ENCODE data around the gene EGR4.

Gene EGR4

DNA sequence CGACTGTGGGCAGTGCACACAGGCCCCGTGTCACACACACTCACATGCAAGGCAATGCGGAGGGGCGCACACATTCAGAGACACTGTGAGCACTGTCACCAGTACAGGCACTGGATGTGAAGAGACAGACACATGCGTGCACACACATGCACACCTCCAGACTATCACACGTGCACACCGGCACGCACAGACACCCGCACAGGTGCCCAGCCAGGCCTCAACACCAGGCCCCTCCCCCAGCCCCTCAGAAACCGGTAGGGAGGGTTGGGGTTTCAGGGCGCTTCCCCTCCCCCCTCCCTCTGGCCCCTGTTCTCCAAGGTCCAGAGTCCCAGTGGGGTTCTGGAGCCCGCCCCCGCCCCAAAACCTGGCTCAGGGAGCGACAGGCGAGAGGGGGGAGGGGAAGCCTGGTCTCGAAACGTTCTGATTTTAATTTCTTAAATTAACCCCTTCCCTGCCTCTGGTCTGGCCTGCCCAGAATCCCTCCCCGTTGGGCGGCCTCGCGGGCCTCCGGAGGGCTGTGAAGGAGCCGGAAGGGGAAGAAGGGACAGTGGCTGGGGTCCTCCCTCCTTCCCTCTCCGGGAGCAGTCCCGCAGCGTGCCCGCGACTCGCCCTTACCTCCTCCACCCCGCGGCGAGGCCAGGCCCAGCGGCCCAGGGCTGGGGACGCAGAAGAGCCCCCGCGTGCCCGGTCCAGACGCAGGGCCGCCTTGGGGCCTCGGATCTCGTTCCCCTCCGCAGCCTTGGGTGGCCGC lies 9.6 kb downstream of the EGR4 start:
- TF ChIP-seq, protein P1, sequence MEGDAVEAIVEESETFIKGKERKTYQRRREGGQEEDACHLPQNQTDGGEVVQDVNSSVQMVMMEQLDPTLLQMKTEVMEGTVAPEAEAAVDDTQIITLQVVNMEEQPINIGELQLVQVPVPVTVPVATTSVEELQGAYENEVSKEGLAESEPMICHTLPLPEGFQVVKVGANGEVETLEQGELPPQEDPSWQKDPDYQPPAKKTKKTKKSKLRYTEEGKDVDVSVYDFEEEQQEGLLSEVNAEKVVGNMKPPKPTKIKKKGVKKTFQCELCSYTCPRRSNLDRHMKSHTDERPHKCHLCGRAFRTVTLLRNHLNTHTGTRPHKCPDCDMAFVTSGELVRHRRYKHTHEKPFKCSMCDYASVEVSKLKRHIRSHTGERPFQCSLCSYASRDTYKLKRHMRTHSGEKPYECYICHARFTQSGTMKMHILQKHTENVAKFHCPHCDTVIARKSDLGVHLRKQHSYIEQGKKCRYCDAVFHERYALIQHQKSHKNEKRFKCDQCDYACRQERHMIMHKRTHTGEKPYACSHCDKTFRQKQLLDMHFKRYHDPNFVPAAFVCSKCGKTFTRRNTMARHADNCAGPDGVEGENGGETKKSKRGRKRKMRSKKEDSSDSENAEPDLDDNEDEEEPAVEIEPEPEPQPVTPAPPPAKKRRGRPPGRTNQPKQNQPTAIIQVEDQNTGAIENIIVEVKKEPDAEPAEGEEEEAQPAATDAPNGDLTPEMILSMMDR (IDR thresholded peaks at IDR 0.05; ENCODE audit: low read depth, low read length, missing control alignments) = no peak
- no peak for DNase-seq (ENCODE audit: low read depth)
- peak overlapping the region; percentile 83 for H3K4me3 ChIP-seq (ENCODE audit: low read depth, low read length)

DNA sequence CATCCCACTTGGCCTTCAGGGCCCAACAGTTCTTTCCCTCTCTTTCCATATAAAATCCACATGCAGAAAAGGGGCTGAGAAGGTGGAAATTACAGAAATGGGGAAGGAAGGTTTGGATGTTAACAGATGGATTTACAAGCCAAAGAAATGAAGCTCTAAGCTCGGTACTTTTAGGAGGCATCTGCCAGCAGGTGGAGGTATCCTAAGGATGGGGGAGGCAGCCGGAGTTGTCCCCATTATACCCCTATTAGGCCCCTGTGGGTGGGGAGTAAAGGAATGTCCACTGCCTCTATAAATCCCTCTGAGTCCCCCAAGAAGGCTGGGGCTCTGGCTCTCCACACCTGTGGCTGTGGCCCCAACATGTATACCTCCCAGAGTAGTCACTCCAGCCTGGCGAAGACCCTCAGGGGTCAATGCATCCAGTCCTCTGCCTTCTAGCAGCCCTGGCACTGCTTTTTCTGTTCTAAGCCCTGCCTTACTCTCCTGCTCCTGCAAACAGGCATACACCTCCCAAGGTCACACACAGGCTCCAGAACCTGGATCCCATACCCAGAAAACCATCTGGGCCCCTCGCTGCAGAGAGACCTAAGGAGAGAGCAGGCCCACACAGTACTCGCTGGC lies 10.3 kb downstream of the EGR4 start:
- TF ChIP-seq, protein P1 (IDR thresholded peaks at IDR 0.05; ENCODE audit: low read depth, low read length, missing control alignments) = peak; percentile 16
- peak overlapping the region; percentile 83 for H3K4me3 ChIP-seq (ENCODE audit: low read depth, low read length)
- no peak for DNase-seq (ENCODE audit: low read depth)

DNA sequence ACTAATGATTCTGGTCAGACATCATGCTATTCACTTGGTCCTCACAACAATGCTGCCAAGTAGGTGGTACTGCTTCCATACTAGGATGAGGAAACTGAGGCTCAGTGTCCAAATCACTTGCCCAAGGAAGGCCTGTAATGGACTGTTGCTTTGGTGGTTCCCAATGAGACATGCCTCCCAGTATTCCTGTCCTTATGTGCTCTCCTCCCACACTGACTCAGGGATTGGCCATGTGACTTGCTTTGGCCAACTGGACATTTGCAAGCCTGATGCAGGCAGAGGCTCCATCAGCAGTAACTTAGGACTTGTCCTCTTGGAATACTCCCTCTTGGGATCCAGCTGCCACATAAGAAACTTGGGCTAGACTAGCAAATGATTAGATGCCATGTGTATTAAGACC lies 12.1 kb downstream of the EGR4 start:
- DNase-seq (ENCODE audit: low read depth) = no peak
- TF ChIP-seq, protein P1 (IDR thresholded peaks at IDR 0.05; ENCODE audit: low read depth, low read length, missing control alignments) = no peak
- H3K4me3 ChIP-seq (ENCODE audit: low read depth, low read length) = no peak overlapping the region

DNA sequence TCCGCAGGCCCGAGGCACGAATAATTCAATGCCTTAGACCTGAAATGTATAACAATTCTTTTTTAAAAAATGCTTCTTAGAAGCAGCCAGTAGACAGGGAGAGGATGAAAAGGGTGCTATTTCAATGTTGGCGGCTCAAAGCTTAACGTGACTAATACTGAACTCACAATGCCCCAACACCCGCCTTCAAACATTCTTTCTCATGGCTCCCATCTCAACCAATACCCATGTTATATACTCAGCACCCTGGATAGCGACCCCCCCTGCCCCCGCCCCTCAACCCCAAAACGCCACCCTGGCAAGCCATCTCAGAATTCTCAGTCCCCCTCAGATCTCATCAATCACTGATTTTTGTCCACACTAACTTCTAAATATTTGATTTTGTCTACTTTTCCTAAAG lies 13.5 kb downstream of the EGR4 start:
- DNase-seq (ENCODE audit: low read depth) = no peak
- H3K4me3 ChIP-seq (ENCODE audit: low read depth, low read length) = no peak overlapping the region
- TF ChIP-seq, protein P1 (IDR thresholded peaks at IDR 0.05; ENCODE audit: low read depth, low read length, missing control alignments) = no peak

DNA sequence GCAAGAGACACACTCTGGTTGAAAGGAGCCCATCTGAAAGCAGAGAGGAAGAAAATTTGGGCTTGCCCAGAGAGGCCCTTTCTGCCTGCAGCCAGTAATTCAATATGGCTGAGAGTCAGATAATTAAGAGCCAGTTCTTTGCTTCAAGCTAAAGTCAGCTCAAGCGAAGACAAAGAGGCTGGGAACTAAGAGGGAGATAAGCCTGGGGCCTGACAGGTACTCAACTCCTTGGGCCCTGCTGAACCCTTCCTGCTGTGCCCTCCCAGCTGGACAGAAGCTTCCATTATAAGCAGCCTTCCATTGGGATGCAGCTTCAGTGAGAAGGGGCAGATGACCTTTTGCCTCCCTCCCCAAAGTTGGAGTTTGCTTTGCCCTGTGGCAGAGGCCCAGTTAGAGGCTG lies 21.1 kb downstream of the EGR4 start:
- H3K4me3 ChIP-seq (ENCODE audit: low read depth, low read length) = no peak overlapping the region
- TF ChIP-seq, protein P1 (IDR thresholded peaks at IDR 0.05; ENCODE audit: low read depth, low read length, missing control alignments) = no peak
- DNase-seq (ENCODE audit: low read depth) = no peak

DNA sequence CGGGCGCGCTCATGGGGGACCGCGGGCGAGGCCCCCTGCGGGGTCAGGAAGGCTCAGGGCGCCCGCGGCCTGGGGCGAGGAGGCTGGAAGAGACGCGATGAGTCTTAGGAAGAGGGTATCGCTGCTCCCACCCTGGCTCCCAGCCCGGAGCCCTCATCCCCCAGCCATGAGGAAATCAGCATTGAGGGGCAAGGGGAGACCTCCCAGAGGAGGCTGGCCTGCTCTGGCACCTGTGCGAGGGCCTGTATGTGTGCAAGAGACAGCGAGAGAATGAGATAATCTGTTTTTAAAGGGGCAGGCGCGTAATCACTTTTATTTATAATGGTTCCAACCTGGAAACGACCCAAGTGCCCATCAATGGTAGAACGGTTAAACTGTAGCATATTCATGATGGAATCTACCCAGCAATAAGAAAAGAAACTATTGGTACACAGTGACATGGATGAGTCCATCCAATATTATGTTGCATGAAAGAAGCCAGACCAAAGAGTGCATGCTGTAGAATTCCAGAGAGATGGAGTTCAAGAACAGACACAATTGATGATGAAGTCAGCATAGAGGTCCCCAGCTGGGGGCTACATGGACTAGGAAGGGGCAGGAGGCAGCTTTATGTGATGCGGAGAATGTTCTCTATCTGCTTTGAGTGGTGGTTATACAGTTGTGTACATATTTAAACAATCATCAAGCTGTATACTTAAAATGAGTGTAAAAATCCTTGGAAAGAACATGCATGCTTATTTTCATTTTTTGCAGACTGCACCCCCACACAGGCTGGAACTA lies 23.5 kb downstream of the EGR4 start:
- H3K4me3 ChIP-seq (ENCODE audit: low read depth, low read length) = peak overlapping the region; percentile 48
- TF ChIP-seq, protein P1 (IDR thresholded peaks at IDR 0.05; ENCODE audit: low read depth, low read length, missing control alignments) = no peak
- DNase-seq (ENCODE audit: low read depth) = no peak
